Keratinocyte (primary cell): ENCODE results near the gene SPTBN5. TPM values are rescaled to one million over a fixed set of nuclear protein-coding genes. Genes with fewer than 3 reads are reported as not detected.

Experiments
- DNase-seq: peaks from one replicate; pipeline ENCODE4 v3.0.0-alpha.2; 2011; ENCODE audit warnings: low read depth, missing footprints, low spot score
- FAIRE-seq: peaks from 2 replicates; lab custom pipeline; 2011; peaks lifted over from hg19 to GRCh38; lab: Jason Lieb, UNC
- H2AFZ ChIP-seq: 2 replicates; pipeline ENCODE4 v1.6.0; 2012; ENCODE audit warnings: low read length, control low read depth, inconsistent platforms; ENCODE audit not compliant: control insufficient read depth
- H3K27ac ChIP-seq: 2 replicates; pipeline ENCODE4 v1.5.1; 2011; ENCODE audit warnings: low read length; ENCODE audit not compliant: control insufficient read depth, insufficient read depth
- H3K27me3 ChIP-seq: 3 replicates; pipeline ENCODE4 v1.6.0; 2011; ENCODE audit warnings: low read length; ENCODE audit not compliant: control insufficient read depth, insufficient read depth; ENCODE audit errors: extremely low read depth
- H3K36me3 ChIP-seq, 2 experiments: 2 replicates in 1 of 2; 3 replicates in 1 of 2; pipeline ENCODE4 v1.5.1; 2011; ENCODE audit warnings: low read length in 2 of 2, mild to moderate bottlenecking in 1 of 2; ENCODE audit not compliant: control insufficient read depth in 2 of 2, insufficient read depth in 2 of 2; ENCODE audit errors: extremely low read depth in 1 of 2
- H3K4me1 ChIP-seq: 3 replicates; pipeline ENCODE4 v1.5.1; 2011; ENCODE audit warnings: low read length; ENCODE audit not compliant: control insufficient read depth, insufficient read depth; ENCODE audit errors: extremely low read depth
- H3K4me2 ChIP-seq: 3 replicates; pipeline ENCODE4 v1.6.0; 2011; ENCODE audit warnings: low read depth, low read length; ENCODE audit not compliant: control insufficient read depth, insufficient read depth; ENCODE audit errors: extremely low read depth
- H3K4me3 ChIP-seq, 3 experiments: fragments of 200-600 bp in 1 of 3; sonication (generic) in 1 of 3; 2 replicates in 2 of 3; 3 replicates in 1 of 3; pipeline ENCODE4 v1.5.1; 2011 to 2016; ENCODE audit warnings: low read length in 3 of 3, mild to moderate bottlenecking in 3 of 3, control low read depth in 2 of 3, inconsistent platforms in 1 of 3, low read depth in 1 of 3, mixed read lengths in 1 of 3, mixed run types in 1 of 3, moderate library complexity in 1 of 3; ENCODE audit not compliant: control insufficient read depth in 2 of 3, insufficient read depth in 2 of 3; ENCODE audit errors: extremely low read depth in 1 of 3
- H3K79me2 ChIP-seq: 2 replicates; pipeline ENCODE4 v1.6.0; 2012; ENCODE audit warnings: low read length; ENCODE audit not compliant: control insufficient read depth, insufficient read depth
- H3K9ac ChIP-seq: 3 replicates; pipeline ENCODE4 v1.6.0; 2011; ENCODE audit warnings: low read length; ENCODE audit not compliant: control insufficient read depth, insufficient read depth; ENCODE audit errors: extremely low read depth
- H3K9me1 ChIP-seq: 3 replicates; pipeline ENCODE4 v1.6.0; 2011; ENCODE audit warnings: low read length; ENCODE audit not compliant: control insufficient read depth, insufficient read depth; ENCODE audit errors: extremely low read depth
- H3K9me3 ChIP-seq: 2 replicates; pipeline ENCODE4 v1.5.1; 2012; ENCODE audit warnings: low read depth, low read length; ENCODE audit not compliant: control insufficient read depth
- H4K20me1 ChIP-seq: 3 replicates; pipeline ENCODE4 v1.6.0; 2011; ENCODE audit warnings: low read length; ENCODE audit not compliant: control insufficient read depth, insufficient read depth; ENCODE audit errors: extremely low read depth
- CTCF ChIP-seq, 3 experiments: IDR thresholded peaks in 1 of 3; conservative IDR thresholded peaks in 1 of 3; optimal IDR thresholded peaks in 1 of 3; 2 replicates in 2 of 3; 3 replicates in 1 of 3; pipeline versions ENCODE3 to v1.5.1; 2011; ENCODE audit warnings: low read length in 3 of 3, mild to moderate bottlenecking in 3 of 3, moderate library complexity in 2 of 3, control low read depth in 1 of 3, inconsistent platforms in 1 of 3; ENCODE audit not compliant: insufficient read depth in 2 of 3; ENCODE audit errors: extremely low read depth in 1 of 3
- EZH2 ChIP-seq: IDR thresholded peaks from one replicate; pipeline ENCODE4 v1.6.1; 2012; ENCODE audit warnings: inconsistent platforms, mild to moderate bottlenecking, low read length, moderate library complexity
- dilution Hi-C: fragments of 300-500 bp; cut with MboI; formaldehyde crosslinking; loops from one replicate; pipeline ENCODE4 v1.7.0; 2020; ENCODE audit warnings: low sequenced_read_pairs; ENCODE audit not compliant: extremely low pct_ligation_motif_present
- polyA plus RNA-seq, 5 experiments: library from polyadenylated mRNA; depleted of rRNA in 3 of 5; stranded (reverse) in 3 of 5; stranded (forward) in 1 of 5; unstranded in 1 of 5; fragments of >200 nt; gene quantifications; 1 replicate in 1 of 5; 2 replicates in 3 of 5; 3 replicates in 1 of 5; pipeline versions ENCODE4 v1.2.1 to v1.2.3, GENCODE V29; 2011 to 2012; ENCODE audit warnings: missing spikeins in 2 of 5, low read depth in 1 of 5, low replicate concordance in 1 of 5

Gene SPTBN5
- polyA plus RNA-seq, 1 donor (not counting 4 experiments of a cell fraction or from before 2014, with no cell fraction given): 0.66 TPM

GRCh38 chr15:41821831-41822230 is 72.0 kb downstream of the SPTBN5 start:
- dilution Hi-C loops: no loop called here

GRCh38 chr15:41820791-41821423 is 72.9 kb downstream of the SPTBN5 start:
- Histone ChIP-seq H3K36me3 (peaks cover 69 to 86% of the 10 kb centered on the region in 2 experiments), H3K79me2 (no peaks in the 10 kb centered on the region), H3K9ac (no peak overlapping the region), H4K20me1 (no peaks in the 10 kb centered on the region), H3K9me3 (no peaks in the 10 kb centered on the region), H3K4me1 (peaks cover 2% of the 10 kb centered on the region), H3K4me2 (no peak overlapping the region), H3K4me3 (no peak overlapping the region), H3K27me3 (no peaks in the 10 kb centered on the region), H2AFZ (no peak overlapping the region), H3K27ac (no peak overlapping the region), H3K9me1 (no peaks in the 10 kb centered on the region)
- TF ChIP-seq EZH2: no peak
- TF ChIP-seq CTCF (optimal IDR thresholded peaks at IDR 0.05 in 1 of 3, IDR thresholded peaks at IDR 0.05 in 1 of 3, conservative IDR thresholded peaks at IDR 0.05 in 1 of 3; ENCODE audit: extremely low read depth in 1 of 3, insufficient read depth in 2 of 3, low read length in 3 of 3): no peak
- dilution Hi-C loops: no loop called here
- FAIRE-seq: no peak
- DNase-seq: no peak

More at GRCh38 chr15:41821831-41822230, 72.0 kb downstream of the SPTBN5 start:
- Histone ChIP-seq H3K79me2 (no peaks in the 10 kb centered on the region), H3K4me1 (peaks cover 11% of the 10 kb centered on the region), H3K9ac (no peak overlapping the region), H3K27me3 (no peaks in the 10 kb centered on the region), H3K9me1 (no peaks in the 10 kb centered on the region), H2AFZ (no peak overlapping the region), H3K4me3 (no peak overlapping the region), H3K27ac (no peak overlapping the region), H4K20me1 (peaks cover 4% of the 10 kb centered on the region), H3K36me3 (peaks cover 64 to 86% of the 10 kb centered on the region in 2 experiments), H3K4me2 (no peak overlapping the region), H3K9me3 (no peaks in the 10 kb centered on the region)
- FAIRE-seq (no peak), DNase-seq (no peak)
- no peak for TF ChIP-seq EZH2
- no peak for TF ChIP-seq CTCF (optimal IDR thresholded peaks at IDR 0.05 in 1 of 3, IDR thresholded peaks at IDR 0.05 in 1 of 3, conservative IDR thresholded peaks at IDR 0.05 in 1 of 3; ENCODE audit: extremely low read depth in 1 of 3, insufficient read depth in 2 of 3, low read length in 3 of 3)
